ENCODE measurements around the gene TEX13D. TPM values are rescaled to one million over a fixed set of nuclear protein-coding genes. Genes with fewer than 3 reads are reported as not detected.

TEX13D gene
- total RNA-seq, 1 experiment from 2014 or later, result not detected

GRCh38 chrX:124348182-124348581 is 15.7 kb downstream of the TEX13D start:
- no peak for DNase-seq (ENCODE audit: low spot score)

- DNase-seq (ENCODE audit: low spot score), result no peak
Observed at GRCh38 chrX:124348885-124349453, 16.5 kb downstream of the TEX13D start.

GRCh38 chrX:124354648-124355047 is 22.2 kb downstream of the TEX13D start:
- no peak for DNase-seq (ENCODE audit: low spot score)

GRCh38 chrX:124358800-124359383 is 26.4 kb downstream of the TEX13D start:
- no peak for DNase-seq (ENCODE audit: low spot score)

DNA sequence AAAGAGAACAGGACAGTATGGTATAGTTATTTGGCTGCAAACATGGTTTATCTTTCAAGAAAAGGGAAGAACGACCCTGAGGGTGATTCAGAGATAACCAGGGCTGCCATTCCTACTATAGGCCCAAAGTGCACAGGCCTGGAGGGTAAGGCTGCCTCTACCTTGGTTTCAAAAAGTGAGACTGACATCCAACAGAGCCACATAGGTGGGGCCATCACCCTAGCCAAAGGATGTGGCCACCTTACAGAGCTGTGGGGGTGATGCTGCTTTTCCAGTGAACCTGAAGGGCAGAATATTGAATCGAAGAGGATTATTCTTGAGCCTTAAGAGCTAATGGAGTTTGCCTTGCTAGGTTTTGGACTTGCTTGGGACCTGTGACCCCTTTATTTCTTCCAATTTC is 29.6 kb downstream of the TEX13D start:
- no peak for DNase-seq (ENCODE audit: low spot score)

GRCh38 chrX:124362761-124363160 is 30.3 kb downstream of the TEX13D start:
- DNase-seq (ENCODE audit: low spot score), result no peak

DNA sequence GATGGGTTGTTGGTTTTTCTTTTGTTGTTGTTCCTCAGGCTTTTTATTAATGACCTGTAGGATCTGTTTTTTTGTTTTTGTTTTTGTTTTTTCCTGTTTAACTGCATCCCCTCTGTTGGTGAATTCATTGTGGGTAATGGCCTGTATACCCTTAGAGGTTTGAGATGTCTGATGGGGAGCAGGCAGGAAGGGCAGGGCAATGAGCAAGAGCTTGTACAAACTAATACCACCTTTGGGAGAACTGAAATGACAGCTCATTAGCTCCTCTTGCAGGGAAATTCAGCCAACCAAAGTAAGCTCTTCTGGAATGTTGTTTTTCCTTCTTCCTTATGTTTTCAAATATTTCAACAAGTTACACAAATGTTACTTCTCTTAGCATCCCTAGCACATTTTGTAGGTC is 37.3 kb downstream of the TEX13D start:
- no peak for DNase-seq (ENCODE audit: low spot score)

DNA sequence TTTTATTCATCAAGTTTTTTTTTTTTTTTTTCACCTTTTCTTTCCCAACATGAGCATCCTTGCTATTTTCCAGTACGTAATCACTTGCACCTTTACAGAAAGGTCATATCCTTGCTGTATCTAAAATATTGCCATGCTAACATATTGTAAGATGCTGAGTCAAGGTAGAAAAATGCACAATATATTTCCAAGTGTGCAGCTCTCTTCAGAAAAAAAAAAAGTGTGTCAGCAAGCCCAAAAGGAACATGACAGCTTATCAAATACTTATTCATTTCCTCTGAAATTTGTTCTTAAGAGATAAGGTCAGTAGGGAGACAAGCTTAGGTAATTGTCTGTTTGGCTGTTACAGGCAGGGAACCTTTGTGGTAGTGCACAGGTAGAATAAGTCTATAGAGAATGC is 40.9 kb downstream of the TEX13D start:
- no peak for DNase-seq (ENCODE audit: low spot score)

GRCh38 chrX:124378643-124379042 is 46.2 kb downstream of the TEX13D start:
- DNase-seq (ENCODE audit: low spot score), result no peak

GRCh38 chrX:124383354-124383753 is 50.9 kb downstream of the TEX13D start:
- no peak for DNase-seq (ENCODE audit: low spot score)

DNA sequence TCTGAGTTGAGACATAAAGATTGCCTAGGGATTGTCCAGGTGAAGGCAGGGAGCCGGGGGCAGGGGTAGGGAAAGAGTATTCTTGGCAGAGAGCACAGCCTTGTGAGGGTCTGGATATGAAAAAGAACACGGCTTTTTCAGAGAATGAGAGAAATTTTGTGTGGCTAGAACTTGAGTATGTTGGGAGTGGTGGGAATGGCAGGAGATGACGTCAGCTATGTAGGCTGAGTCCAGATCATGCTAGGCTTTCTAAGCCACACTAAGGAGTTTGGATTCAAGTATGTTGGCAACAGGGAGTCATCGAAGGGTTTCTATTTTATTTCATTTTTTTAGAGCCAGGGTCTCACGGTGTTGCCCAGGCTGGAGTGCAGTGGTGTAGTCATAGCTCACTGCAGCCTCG is 53.9 kb downstream of the TEX13D start:
- no peak for DNase-seq (ENCODE audit: low spot score)

Other genes with a start within 250 kb of the TEX13D start
- gene SH2D1A, start 13.9 kb downstream of the TEX13D start, total RNA-seq (2014; rRNA removed; shearing (Covaris generic)), result not detected in 2 replicates